Glomerular endothelial cell (primary cell): Measurements from ENCODE around the gene ADCY1. TPM values are rescaled to one million over a fixed set of nuclear protein-coding genes. Genes with fewer than 3 reads are reported as not detected.

Experiments used
- DNase-seq: peaks from one replicate; pipeline ENCODE4 v3.0.0-alpha.2; 2011; ENCODE audit warnings: low read depth, low spot score; ENCODE audit errors: extremely low read depth
- total RNA-seq: library from RNA; depleted of rRNA; stranded (reverse); fragments of >200 nt; gene quantifications from 2 replicates; pipeline ENCODE4 v1.2.3, GENCODE V29; 2015

ADCY1 gene
- total RNA-seq, 1 donor from 2014 or later: 0.35 TPM

GRCh38 chr7:45689011-45689796, 115.0 kb downstream of the ADCY1 start:
- DNase-seq: peak; percentile 7

GRCh38 chr7:45689797-45690761, 115.9 kb downstream of the ADCY1 start:
- DNase-seq: no peak

GRCh38 chr7:45690762-45691150, 116.6 kb downstream of the ADCY1 start:
- DNase-seq: no peak

- no peak for DNase-seq
These were observed 117.0 kb downstream of the ADCY1 start for GRCh38 chr7:45691155-45691656.

GRCh38 chr7:45692031-45692430, 117.9 kb downstream of the ADCY1 start:
- no peak for DNase-seq

GRCh38 chr7:45695249-45695995, 121.3 kb downstream of the ADCY1 start:
- no peak for DNase-seq

GRCh38 chr7:45696476-45696875, 122.3 kb downstream of the ADCY1 start:
- DNase-seq: no peak

GRCh38 chr7:45697576-45698136, 123.5 kb downstream of the ADCY1 start:
- no peak for DNase-seq

- DNase-seq: no peak
These were observed 124.3 kb downstream of the ADCY1 start for GRCh38 chr7:45698303-45699014.

GRCh38 chr7:45699015-45699309, 124.8 kb downstream of the ADCY1 start:
- no peak for DNase-seq

- no peak for DNase-seq
These were observed 125.7 kb downstream of the ADCY1 start for GRCh38 chr7:45699726-45700390.

- no peak for DNase-seq
These were observed 126.4 kb downstream of the ADCY1 start for GRCh38 chr7:45700556-45700955.

GRCh38 chr7:45701701-45702510, 127.7 kb downstream of the ADCY1 start:
- DNase-seq: no peak

- DNase-seq: no peak
These were observed 128.6 kb downstream of the ADCY1 start for GRCh38 chr7:45702751-45703150.

GRCh38 chr7:45703373-45703821, 129.2 kb downstream of the ADCY1 start:
- no peak for DNase-seq

- no peak for DNase-seq
These were observed 129.9 kb downstream of the ADCY1 start for GRCh38 chr7:45703911-45704682.

- DNase-seq: no peak
These were observed 130.5 kb downstream of the ADCY1 start for GRCh38 chr7:45704683-45705016.
